Epithelial cell of prostate (primary cell): ENCODE results near the gene PPP1R12A.
"Not testable (repeated sequence)": the region's sequence is repeated elsewhere in the genome, so short reads cannot be mapped to it uniquely, and the experiment has no call there.

Experiments used
- DNase-seq: peaks from one replicate; pipeline ENCODE4 v3.0.0-alpha.2; 2011; ENCODE audit warnings: low read depth, low spot score
- H3K27ac ChIP-seq: fragments of 450-650 bp; 2 replicates; pipeline ENCODE4 v1.5.1; 2017; ENCODE audit warnings: mild to moderate bottlenecking

PPP1R12A gene

DNA sequence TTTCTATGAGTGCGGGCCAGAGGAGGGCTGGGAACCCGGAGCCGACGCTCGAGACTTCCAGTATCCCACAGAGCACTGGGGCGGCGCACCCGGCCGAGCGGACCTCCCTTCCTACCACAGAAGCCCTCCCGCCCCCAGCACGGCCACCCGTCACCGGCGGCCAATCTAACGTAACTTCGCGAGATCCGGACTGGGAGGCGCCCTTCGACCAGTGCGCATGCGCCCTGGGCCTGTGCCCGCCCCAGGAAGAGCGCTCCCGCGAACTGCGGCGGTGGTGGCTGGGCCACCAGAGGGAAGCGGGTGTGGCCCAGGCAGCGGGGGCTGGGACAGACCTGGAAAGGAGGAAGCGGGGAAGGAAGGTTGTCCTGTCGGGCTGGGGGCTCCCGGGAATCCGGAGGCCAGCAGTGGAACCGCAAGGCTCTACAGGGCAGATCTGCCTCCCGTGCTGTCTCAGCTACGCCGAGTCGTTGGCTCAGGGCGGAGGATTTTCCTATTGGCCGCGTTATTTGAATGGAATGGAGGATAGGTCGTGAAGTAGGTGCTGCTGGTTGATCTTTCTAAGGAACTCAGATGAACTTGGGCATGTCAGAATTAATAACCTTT lies at the start of gene PPP1R12A:
Gene PPP1R12A (minus strand): TSS at position 77 of the 603 bp plus-strand sequence. CDS start 166 bp downstream, outside the sequence.
- H3K27ac ChIP-seq, result peak within 1 kb of the TSS; percentile 78
- DNase-seq, result peak; percentile 67

DNA sequence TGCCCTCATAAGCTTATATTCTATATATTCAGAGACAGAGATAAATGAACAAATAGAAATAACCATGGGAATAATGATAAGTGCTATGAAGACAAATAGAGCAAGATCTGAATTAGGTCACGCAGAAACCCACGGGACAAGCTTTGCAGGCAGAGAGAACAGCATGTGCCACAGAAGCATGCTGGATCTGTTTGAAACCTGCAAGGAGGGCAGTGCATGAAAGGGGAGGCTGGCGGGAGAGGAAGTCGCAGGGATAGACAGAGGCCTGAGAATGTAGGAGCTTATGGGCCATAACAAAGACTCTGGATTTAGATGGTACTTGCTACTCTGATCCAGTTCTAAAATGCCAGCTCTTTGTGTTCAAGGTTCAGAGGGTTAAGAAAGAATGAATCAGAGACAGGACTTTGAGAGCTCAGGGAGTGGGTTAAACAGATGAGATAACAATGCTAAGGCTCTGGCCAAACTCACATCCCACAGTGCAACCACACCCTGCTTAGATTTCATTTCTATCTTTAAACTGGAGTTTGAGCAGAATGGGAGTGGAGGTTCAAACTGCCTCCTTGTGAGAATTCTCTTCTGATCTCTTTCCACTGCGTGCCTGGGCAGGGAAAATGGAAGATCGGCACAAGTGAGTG lies 49.2 kb upstream of the PPP1R12A start:
- no peak for DNase-seq
- no peak overlapping the region for H3K27ac ChIP-seq

DNA sequence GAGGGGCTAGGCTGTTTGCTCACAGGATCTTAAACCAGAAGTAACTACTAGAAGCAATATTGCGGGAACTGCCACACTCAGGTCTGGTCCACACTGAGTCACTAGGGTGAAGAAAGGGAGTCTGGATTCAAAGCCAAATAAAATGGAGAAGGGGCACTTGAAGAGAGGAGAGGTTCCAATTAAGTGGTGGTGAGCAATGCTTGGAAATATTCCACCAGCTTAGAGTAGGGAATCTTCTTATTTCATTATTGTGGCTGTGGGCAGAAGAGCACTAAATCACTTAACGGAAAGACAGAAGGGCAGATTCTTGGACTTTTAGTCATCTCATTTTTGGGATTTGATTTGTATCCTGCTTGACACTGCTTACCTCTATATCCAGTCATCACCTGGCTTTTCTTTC lies 48.6 kb upstream of the PPP1R12A start:
- DNase-seq, result peak; percentile 40
- no peak overlapping the region for H3K27ac ChIP-seq

DNA sequence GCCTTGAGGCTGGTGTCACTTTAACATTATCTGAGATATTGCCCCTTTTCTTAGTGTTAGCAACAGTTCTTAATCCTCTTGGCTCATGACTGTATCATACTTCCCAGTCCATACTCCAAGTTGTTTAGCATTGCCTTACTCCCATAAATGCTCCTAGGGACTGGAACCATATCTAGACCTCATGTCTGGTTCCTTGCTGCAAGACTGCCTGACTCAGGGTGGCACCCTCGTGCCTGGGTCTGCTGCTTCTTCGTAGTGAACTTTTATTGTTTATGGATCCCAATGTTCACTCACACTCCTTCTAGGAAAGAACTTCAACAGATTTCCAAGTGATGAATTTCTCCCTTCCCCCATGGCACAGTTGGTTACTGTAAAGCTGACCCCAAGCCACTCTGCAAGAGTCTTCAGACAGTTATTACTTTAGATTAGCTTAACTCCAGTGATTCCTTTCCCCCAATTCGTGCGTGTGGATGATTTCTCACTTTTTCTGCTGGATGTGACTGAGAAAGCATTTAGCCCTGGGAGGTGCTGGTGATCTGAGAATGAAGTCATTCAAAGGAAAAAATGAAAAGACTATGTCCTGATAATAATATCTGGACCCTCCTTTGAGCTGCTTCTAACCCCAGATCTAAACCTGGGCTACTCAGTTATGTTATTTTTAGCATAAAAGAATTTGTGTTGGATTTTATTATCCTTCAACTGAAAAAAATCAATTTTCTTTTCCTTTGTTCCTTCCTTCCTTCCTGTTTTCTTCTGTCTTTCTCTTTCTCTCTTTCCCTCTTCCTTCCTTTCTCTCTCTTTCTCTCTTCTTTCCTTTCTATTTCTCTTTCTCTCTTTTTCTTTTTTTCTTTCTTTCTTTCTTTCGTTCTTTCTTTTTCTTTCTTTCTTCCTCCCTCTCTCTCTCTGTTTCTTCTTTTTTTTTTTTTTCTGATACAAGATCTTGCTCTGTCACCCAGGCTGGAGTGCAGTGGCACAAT lies 47.5 kb upstream of the PPP1R12A start:
- DNase-seq, result no peak
- no peak overlapping the region for H3K27ac ChIP-seq

DNA sequence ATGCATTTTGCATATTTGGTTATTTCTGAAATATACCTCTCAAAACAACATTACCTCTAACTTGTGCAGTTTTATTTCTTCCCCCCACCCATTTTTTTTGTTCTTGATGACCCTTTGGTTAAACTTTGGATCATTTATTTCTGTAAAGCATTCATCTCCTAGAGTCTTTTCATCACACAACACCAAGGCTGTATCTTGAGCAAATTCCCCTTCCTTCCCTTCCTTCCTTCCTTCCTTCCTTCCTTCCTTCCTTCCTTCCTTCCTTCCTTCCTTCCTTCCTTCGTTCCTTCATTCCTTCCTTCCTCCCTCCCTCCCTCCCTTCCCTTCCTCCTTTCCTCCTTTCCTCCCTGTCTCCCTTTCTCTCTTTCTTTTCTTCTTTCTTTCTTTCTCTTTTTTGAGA lies 43.8 kb upstream of the PPP1R12A start:
- no peak for DNase-seq
- no peak overlapping the region for H3K27ac ChIP-seq

DNA sequence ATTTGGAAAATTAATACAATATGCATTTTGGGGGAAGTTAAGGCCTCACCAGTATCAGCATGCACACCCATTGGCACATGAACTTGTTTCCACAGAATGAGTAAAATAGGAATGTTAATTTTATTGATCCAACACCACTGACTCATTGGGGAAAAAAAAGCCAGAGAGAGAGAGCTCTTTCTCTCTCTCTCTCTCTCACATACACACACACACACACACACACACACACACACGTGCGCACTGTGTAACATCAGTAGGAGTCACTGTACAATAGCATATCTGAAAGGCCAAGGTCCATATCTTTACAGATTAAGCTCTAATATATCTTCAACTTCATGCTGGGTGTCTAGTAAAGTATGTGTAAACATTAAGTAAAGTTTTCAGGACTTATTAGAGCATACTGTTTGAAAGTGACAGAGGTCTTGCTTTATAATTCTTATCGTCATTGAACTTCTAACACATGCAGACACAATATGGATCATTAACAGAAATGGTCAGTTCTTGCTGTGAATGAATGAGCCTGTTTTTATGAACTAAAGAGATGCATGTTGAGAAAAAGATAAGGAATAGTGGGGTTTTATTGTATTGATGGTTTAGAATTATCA lies 43.1 kb upstream of the PPP1R12A start:
- not testable (repeated sequence) for H3K27ac ChIP-seq
- peak; percentile 52 for DNase-seq

DNA sequence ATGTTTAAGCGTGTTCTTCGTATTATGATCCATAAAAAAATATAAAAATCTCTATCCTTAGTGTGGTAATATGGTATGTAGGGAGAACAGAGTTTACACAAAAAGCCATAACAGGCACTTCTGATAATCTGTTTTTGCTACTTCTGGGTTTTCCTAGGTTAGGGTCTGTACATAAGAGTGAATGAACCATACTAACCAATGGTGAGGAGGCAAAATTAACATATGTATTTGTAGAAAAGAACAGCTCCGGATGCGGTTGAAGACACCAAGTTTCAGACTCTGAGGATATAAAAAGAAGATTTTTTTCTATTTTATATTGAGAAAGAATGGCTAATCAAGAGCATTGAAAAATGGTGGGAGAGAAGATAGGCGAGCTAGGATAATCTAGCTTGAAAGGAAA lies 40.2 kb upstream of the PPP1R12A start:
- no peak overlapping the region for H3K27ac ChIP-seq
- no peak for DNase-seq

DNA sequence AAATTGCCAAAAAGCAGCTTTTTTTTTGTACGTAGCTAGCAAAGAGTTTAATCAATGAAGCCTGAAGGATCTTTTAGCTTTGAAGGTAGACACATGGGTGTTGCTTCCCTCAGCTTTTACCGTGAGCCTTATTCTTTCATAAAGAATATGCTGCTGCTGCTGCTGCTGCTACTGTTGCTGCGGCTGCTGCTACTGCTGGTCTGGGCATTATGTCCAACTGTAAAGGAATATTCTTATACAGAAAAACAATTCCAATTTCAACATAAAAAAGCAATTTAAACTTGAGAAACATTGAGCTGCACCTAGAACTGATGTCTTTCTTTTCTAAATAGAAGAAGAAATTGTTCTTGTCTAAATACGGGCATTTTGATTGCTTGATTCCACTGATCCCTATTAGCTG lies 38.9 kb upstream of the PPP1R12A start:
- H3K27ac ChIP-seq, result no peak overlapping the region
- no peak for DNase-seq

DNA sequence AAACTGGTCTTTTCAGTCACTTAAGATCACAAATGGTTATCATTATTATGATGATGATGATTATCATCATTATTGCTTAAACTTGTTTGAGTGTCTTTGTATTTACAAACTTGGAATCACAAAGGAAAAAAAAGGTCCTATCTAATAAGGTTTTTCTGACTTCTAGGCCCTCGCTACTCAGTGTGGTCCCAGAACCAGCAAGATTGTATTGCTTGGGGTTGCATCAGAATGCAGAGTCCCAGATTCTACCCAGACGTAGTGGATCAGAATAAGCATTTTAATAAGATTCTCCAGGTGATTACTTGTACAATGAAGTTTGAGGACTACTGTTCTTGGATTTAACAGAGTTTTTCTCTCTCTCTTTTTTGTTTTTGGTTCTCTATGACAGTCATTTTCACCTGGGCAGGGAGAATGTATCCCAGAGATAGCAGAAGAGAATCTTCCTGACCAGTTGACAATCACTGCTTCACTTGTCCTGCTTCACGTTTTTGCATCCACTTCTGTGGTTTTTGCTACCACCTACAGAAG lies 29.3 kb upstream of the PPP1R12A start:
- DNase-seq, result no peak
- no peak overlapping the region for H3K27ac ChIP-seq

DNA sequence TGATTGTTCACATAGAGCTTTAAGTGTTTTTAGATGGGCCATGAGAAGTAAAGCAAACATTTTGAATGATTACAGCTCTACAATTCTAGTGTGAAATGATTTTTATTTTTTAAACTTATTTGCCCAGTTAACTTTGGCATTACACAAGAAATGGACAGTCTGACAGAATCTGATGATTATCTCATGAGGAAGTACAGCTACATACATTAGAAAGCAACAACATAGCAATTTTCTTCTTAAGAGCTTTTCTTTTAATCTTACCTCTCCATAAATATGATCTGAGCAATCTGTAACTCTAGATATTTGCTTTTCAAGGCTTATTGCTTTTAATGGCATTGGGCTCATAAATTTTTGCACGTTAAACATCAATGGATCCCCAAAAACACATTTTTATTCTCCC lies 26.5 kb upstream of the PPP1R12A start:
- no peak overlapping the region for H3K27ac ChIP-seq
- DNase-seq, result no peak

DNA sequence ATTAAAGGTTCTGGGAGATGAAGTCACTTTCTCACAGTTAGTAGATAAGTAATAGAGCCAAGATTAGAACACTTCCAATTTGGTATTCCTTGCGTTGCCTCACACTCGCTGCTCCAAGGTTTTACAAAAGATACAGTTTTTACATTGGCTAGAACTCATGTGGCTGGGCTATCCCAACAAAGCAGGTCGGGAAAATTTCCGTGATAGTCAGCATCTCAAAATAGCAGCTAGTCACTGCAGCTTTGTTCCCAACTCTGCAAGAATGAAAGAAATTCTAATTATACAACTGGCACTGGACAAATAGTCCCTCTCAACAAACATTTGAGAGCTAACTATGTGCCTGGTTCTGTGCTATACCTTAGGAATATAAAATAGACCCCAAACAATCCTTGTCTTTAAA lies 24.6 kb upstream of the PPP1R12A start:
- no peak for DNase-seq
- H3K27ac ChIP-seq, result no peak overlapping the region

DNA sequence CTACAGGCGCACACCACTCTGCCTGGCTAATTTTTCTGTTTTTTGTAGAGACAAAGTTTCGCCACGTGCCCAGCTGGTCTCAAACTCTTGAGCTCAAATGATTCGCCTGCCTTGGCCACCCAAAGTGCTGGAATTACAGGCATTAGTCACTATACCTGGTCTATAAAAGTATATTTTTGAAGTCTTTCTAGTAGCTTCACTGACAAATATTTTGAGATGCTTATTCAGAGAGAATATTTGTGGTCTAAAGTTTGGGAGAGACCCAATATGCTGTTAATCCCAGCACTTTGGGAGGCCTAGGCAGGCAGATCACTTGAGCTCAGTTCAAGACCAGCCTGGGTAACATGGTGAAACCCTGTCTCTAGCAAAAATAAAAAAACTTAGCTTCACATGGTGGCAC lies 22.0 kb upstream of the PPP1R12A start:
- DNase-seq, result no peak
- H3K27ac ChIP-seq, result no peak overlapping the region

DNA sequence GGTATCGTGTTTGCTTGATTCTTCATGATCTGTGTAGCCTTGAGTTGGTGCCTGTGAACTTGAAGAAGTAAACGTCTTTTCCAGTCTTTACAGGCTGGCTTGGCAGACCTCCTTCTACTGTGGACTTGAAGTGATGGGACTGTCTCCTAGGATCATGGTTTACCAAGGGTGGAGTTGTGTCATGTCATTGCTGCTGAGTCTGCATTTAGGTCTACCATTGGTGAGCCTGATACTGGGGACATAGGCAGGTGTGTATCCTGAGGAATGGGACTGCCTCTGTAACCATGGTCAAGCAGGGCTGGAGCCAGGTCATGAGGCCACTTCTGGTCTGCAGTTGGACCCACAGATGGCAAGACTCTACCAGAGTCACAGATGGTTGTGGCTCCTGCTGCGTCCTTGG lies 20.7 kb upstream of the PPP1R12A start:
- DNase-seq, result no peak
- no peak overlapping the region for H3K27ac ChIP-seq

DNA sequence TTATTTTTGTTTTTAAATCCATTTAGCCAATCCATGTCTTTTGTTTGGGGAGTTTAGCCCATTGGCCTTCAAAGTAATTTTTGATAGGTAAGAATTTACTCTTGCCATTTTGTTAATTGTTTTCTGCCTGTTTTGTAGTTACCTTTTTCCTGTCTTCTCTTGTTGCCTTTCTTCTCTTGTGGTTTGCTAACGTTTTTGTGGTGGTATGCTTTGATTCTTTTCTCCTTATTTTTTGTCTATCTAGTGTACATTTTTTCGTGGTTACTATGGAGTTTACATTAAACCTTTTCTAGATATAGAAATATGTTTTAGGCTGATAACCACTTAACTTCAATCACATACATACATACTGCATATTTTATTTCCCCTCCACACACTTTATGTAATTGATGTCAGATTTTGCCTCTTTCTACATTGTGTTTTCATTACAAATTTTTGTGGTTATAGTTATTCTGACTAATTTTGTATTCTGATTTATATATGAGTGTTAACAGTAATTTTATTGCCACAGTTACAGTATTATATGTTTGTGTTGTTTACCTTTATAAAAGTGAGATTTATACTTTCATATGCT lies 19.2 kb upstream of the PPP1R12A start:
- H3K27ac ChIP-seq, result no peak overlapping the region
- no peak for DNase-seq

DNA sequence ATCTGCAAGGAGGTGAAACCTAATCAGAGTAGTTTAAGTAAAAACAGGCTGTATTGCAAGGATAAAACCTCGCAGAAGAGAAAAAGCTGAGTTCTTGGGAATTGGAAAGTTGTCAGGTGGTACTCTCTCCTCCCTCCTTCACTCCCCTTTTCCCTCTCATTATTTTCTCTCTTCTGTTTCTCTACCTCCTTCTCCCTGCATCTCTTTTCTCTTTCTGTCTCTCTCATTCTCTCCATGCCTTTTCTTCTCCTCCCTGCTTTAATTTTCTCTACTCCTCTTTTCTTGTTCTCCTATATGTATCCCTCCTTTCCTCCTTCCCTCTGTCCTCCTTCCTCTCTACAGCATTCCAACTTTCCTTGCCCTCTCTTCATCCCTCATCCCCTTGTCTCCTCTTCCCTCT lies 14.2 kb upstream of the PPP1R12A start:
- no peak for DNase-seq
- no peak overlapping the region for H3K27ac ChIP-seq

DNA sequence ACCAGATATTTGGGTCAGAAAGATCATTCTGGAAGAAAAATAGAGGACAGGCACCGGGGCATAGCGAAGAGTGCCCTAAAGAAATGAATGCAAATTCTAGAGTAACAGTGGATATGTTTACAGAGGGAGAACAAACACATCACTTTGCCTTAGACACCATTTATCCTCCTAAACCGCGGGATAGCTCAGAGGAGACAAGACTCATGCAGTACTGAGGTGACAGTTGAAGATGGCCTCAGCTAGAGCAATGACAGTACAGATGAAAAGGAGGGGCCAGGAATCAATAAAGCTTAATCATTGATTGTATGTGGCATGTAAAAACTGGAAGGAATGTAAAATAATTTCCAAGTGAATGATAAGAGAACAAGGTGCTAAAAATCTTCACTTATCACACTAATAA lies 10.5 kb upstream of the PPP1R12A start:
- H3K27ac ChIP-seq, result no peak overlapping the region
- DNase-seq, result no peak

DNA sequence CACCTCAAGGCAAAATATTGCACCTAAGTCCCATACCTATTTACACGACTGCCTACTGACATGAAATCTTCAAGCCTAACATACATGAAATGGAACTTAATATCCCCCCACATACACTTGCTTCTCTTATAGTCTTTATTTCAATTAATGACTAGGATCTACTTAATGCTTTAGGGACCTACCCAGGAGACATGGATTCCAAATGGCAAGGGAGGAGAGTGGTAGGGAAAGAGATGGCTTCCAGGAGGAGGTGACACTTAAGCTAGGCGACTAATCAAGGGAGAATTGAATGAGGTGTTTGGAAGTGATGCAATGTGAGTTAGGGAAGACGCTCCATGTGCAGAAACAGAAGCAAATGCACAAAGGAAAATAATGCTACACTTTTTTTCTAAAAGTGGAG lies 9.7 kb upstream of the PPP1R12A start:
- H3K27ac ChIP-seq, result no peak overlapping the region
- DNase-seq, result no peak

DNA sequence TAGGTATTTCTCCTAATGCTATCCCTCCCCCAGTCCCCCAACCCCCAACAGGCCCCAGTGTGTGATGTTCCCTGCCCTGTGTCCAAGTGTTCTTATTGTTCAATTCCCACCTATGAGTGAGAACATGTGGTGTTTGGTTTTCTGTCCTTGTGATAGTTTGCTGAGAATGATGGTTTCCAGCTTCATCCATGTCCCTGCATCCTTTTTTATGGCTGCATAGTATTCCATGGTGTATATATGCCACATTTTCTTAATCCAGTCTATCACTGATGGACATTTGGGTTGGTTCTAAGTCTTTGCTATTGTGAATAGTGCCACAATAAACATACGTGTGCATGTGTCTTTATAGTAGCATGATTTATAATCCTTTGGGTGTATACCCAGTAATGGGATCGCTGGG lies 7.9 kb upstream of the PPP1R12A start:
- DNase-seq, result not testable (repeated sequence)

DNA sequence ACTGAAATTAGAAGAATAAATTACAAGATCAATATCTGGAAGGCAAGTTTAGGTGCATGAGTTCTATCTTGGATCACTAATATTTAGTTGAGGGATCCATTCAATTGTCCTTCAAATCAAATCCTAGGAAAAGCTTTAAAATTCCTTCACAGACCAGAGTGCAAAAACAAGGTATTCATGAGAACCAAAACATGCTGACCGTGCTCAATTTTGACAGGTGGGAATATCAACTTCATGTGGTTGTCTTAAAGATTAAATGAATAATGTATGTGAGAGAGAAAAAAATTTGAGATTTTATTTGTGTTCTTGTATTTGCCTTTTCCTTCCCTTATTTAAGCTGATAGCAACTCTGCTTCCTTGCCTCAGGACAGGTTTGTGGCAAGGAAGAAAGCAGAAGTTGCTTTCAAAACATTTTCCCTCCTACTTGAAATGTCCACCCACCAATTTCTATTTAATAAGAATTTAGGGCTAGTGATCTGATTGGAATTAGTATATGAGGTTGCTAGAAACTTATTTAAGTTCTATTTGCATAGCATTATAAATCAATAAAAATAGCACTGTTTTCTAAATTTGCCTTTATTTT lies 4.9 kb upstream of the PPP1R12A start:
- no peak overlapping the region for H3K27ac ChIP-seq
- no peak for DNase-seq

More for the DNA sequence above, 7.9 kb upstream of the PPP1R12A start:
- not testable (repeated sequence) for H3K27ac ChIP-seq

DNA sequence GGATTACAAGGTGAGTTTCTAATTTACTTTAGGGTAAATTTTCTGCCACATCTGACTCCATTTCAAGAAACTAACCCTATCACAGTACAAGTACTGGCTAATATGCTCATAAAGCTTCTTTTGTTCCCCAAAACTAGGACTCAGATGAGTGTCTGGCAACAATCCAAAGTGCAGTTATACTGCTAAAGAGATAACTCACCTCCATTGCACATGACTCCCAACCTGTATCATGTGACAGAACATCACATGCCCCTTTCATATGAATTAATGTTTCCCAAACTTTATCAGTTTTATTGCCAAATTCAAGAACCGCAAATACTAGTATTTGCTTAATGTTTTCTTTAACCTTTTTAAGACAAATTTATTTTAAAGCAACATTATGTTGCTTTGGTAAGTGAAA lies 3.9 kb upstream of the PPP1R12A start:
- H3K27ac ChIP-seq, result no peak overlapping the region
- no peak for DNase-seq
